8988T (cell line): ENCODE measurements around the gene LANCL2.
"Not testable (repeated sequence)": the region's sequence is repeated elsewhere in the genome, so short reads cannot be mapped to it uniquely, and the experiment has no call there.

Experiments
- DNase-seq: peaks from one replicate; pipeline ENCODE4 v3.0.0; 2011

Gene LANCL2

GRCh38 chr7:55438757-55439525 is 73.8 kb downstream of the LANCL2 start:
- no peak for DNase-seq

DNA sequence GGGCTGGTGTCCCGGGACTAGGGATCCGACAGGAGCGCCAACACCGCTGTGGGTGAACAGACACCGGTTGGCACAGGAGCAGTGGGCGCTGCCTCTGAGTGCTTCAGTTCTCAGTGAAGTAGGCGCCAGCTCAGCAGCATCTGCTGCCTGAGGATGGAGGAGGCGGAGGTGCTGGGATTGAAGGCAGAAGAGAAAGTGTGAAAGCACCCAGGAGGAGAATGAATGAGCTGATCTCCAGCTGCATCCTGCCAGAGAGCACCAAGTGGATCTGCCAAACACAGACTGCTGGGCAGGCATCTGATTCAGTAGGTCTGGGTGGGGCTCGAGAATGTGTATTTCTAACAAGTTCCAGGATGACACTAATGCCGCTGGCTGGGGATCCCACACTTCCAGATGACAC is 74.5 kb downstream of the LANCL2 start:
- no peak for DNase-seq

GRCh38 chr7:55440040-55440690 is 75.0 kb downstream of the LANCL2 start:
- DNase-seq, result no peak

DNA sequence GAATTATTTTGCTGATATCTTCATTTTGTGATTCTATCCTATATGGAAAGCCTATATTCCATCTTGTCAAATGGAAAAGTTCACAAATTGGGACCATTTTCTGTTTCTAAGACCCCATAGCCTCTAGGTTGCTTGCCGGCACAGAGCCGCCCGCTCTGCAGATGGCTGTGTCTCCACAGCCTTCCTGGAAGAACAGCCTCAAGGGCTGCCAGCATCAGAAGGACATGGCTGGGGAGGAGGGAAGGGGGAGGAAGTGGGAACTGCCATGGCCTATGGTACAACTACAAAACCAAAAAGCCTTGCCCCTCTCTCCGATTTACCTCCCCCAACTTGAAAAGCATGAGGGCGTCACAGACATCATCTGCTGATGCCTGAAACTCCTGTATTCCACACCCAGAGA is 75.9 kb downstream of the LANCL2 start:
- no peak for DNase-seq

DNA sequence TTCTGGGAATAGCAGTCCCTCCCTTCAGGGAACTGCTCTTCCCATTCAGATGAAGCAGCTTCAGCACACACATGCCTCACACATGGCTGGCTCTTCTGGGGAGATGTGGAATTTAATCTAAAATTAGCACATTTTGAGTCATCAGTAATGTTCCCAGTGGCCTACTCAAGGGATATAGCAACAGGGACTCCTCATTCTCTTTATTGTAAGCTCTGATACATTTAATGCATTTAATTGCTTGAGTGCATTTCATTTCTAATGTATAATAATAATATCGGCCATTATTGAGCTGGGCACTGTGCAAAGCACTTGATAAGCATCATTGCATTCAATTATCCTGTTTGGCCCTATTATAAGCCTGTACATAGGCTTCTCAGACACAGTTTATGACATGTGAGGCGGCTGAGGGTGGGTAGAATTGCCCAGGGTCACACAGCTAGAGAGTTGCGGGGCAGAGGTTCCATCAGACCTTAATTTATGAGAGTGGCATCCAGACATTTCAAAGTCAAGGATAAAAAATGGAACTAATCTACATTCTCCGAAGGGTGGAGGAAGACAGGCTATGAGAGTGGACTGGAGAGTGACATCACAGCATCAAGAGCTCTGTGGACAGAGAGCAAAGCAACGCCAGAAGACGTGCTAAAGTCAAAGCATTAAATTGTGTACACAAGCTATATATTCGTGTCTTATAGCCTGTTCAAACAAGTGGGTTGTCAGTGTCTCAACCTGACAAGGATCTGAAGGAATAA is 76.8 kb downstream of the LANCL2 start:
- no peak for DNase-seq

- no peak for DNase-seq
Measured at GRCh38 chr7:55444786-55445185, 79.6 kb downstream of the LANCL2 start.

DNA sequence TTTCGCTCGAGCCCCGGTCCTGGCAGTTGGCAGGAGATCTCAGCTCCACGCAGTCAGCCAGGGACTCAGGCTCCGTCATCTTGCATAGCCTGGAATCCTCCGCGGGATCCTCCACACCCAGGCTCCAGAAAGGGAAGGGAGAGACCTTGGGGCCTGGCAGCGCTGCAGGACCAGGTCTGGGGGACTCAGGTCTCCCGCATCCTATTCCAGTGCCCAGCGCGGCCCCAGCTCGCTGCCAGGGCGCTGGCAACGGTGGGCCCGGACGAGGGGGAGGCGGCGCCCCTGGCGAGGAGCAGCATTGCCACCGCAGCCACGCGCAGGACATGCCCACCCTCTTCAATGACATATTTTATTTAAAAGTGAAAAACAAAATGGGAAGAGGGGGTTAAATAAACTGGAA is 83.4 kb downstream of the LANCL2 start:
- no peak for DNase-seq

DNA sequence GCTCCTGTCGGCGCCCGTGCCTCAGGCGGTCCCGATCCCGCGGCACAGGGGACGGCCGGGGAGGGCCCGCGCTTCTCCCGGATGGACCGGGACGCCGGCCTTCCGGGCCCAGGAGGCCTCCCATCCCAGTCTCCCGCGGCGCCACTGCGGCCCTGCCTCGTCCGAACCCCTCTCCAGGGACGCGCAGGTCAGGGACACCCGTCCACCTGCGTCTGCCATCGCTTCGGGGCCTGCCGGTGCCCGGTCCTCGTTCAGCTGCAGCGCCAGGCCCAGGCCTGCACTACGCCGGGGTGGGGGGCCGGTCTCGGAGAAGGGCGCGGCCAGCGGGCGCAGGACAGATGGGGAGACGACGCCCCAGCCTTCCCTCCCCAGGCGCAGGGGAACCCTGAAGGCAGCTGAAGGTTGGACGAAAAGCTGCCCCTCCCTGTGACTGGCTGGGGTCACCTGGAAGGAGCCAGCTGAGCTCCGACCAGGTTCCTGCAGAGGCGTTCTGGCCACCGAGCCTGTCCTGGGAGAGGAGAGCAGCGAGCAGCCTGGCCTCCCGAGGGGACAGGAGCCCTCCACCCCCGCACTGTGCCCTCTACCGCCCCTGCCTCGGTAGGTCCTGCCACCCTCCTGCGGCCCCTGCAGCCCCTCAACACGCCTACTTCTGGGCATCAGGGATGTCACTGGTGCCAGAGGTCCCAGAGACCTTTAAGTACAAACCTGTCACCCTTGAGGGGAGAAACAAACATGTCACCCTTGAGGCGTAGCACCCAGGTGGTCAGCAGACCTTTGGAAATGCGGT is 84.3 kb downstream of the LANCL2 start:
- DNase-seq, result no peak

GRCh38 chr7:55449992-55450535 is 84.9 kb downstream of the LANCL2 start:
- no peak for DNase-seq

DNA sequence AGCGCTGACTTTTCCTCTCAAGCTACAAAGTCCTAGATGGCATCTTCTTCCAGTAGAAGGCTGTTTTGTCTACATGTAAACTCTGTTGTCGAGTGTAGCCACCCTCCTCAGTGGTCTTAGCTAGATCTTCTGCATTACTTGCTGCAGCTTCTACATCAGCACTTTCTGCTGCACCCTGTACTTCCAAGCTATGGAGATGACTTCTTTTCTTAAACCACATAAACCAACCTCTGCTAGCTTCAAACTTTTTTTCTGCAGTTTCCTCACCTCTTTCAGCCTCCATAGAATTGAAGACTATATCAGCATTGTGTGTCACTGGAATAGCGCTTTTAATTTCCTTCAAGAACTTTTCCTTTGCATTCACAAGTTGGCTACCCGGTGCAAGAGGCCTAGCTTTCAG is 87.8 kb downstream of the LANCL2 start:
- no peak for DNase-seq

- DNase-seq, result no peak
Measured at GRCh38 chr7:55457801-55458200, 92.7 kb downstream of the LANCL2 start.

GRCh38 chr7:55458351-55458750 is 93.2 kb downstream of the LANCL2 start:
- DNase-seq, result no peak

DNA sequence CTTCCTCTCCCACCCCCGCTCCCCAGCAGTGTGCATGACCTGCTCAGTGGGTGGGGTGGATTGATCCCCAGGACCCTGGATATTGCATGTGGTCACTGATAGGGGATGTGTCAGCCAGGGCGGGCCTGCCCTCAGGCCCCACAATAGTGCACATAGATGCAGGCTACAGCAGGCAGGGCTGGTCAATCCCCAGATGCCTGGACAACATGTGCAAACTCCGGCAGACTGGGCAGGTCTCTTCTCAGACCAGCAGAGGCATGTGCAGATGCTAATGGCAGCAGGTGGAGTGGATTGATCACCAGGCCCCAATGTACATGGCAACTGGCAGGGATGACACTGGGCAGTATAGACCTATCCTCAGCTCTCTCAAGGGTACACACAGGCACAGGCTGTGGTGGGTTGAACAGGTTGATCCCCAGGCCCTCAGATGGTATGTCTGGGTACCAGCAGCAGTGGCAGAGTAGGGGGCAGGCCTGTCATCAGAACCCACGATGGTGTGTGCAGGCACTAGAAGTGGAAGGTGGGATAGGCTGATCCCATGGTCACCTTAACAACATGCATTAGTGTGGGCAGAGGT is 98.6 kb downstream of the LANCL2 start:
- DNase-seq, result no peak

DNA sequence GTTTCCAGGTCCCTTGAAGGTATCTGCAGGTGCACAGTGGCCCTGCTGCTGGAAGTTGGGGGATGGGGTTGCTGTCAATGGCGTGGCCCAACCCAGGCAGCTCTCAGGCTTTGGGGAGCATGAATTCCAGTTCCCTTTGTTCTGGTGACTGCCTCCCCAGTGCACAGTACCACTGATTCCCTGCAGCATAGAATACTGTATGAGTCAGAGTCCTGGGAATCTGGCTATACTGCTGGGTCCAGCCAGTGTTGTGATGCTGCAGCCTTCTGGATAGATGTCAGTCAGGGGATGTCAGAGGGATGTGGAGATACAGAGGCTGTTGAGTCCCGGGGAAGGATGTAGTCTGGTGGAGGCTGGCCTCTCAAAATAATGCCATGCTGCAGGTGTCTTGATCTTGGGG is 99.3 kb downstream of the LANCL2 start:
- no peak for DNase-seq

- no peak for DNase-seq
Measured at GRCh38 chr7:55465691-55466090, 100.6 kb downstream of the LANCL2 start.

- no peak for DNase-seq
Measured at GRCh38 chr7:55467047-55467593, 102.0 kb downstream of the LANCL2 start.

- DNase-seq, result no peak
Measured at GRCh38 chr7:55468495-55468894, 103.4 kb downstream of the LANCL2 start.

DNA sequence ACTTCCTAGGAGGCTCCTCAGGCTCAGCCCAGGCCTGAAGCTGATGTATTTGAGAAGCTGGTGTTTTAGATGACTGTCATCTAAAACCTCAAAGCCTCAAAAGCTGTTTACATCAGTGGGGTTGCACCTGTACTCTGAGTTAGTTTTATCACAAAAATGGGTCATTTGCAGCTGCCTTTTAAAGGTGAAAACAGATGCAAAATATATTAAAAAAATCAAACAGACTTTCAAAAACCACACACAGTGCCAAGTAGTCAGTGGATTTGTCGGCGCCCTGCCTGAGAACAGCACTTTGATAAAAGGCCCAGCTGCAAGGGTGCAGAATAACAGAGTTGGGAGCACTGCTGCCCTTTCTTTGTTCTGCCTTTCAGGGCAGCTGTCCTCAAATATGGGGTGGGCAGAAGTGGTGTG is 104.1 kb downstream of the LANCL2 start:
- no peak for DNase-seq

GRCh38 chr7:55469721-55470120 is 104.6 kb downstream of the LANCL2 start:
- DNase-seq, result no peak

- no peak for DNase-seq
Measured at GRCh38 chr7:55470261-55470660, 105.1 kb downstream of the LANCL2 start.

DNA sequence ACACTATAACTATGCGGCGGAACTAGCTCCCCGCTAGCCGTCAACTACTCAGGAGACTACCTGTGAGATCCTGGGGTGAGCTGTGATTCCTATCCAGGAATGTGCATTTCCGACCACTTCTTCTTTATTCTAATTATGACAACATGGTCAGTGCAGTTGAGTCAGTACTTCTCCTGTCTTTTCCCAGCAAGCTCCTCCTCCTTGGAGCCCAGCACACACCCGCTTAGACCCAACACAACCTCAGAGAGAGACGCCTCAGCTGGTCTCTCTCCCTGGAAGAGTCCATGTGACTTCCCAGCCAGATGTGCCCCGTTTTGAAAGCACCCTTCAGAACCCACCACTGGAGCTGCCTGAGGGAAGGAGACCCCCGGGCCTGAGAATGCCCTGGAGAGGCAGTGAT is 106.5 kb downstream of the LANCL2 start:
- not testable (repeated sequence) for DNase-seq

GRCh38 chr7:55472406-55472805 is 107.3 kb downstream of the LANCL2 start:
- not testable (repeated sequence) for DNase-seq
